ENCODE measurements around the gene MMEL1.
"Not testable (repeated sequence)": the region's sequence is repeated elsewhere in the genome, so short reads cannot be mapped to it uniquely, and the experiment has no call there.

MMEL1 gene, protein sequence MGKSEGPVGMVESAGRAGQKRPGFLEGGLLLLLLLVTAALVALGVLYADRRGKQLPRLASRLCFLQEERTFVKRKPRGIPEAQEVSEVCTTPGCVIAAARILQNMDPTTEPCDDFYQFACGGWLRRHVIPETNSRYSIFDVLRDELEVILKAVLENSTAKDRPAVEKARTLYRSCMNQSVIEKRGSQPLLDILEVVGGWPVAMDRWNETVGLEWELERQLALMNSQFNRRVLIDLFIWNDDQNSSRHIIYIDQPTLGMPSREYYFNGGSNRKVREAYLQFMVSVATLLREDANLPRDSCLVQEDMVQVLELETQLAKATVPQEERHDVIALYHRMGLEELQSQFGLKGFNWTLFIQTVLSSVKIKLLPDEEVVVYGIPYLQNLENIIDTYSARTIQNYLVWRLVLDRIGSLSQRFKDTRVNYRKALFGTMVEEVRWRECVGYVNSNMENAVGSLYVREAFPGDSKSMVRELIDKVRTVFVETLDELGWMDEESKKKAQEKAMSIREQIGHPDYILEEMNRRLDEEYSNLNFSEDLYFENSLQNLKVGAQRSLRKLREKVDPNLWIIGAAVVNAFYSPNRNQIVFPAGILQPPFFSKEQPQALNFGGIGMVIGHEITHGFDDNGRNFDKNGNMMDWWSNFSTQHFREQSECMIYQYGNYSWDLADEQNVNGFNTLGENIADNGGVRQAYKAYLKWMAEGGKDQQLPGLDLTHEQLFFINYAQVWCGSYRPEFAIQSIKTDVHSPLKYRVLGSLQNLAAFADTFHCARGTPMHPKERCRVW

DNA sequence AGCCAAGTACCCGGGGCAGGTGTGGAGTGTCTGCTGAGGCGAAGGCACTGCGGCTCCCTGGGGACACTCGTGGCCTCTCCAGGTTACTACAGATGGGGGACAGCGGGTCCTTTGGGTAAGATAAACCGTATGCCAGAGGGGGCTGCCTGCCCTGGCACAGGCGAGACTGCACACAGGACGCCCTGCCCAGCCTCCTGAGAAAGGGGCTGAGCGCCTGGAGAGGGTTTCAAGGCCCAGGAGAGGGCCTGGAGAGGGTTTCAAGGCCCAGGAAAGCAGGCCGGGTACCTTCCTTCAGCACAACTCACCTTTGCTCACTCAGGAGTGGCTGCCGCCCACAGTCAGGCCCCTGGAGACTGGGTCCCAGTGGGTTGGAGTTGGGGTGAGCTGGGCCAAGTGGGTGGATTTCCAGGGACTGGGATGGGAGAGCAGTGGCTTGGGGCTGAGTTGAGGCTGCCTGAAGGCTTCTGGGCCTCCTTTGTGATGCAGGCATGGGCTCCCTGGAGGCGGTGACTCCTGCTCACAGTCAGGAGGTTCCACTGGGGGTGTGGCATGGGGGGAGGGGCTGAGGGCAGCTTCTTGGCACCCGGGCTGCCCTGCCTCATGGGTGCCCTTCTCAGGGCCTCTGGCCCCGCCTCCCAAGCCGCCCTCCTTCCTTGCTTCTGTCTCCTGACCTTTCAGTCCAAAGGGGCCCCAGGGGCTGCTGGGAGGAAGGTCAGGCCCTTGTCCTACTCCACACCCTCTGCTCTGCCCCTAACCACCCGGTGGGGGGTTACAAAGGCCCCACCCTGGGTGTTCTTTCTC, at the start of gene MMEL1:
TSS of gene MMEL1 (minus strand) at position 456 of the 801 bp plus-strand sequence. CDS start 3,532 bp downstream, outside the sequence.
- no peak for DNase-seq

- DNase-seq: not testable (repeated sequence)
Measured at GRCh38 chr1:2676726-2677125, 43.9 kb upstream of the MMEL1 start.

DNA sequence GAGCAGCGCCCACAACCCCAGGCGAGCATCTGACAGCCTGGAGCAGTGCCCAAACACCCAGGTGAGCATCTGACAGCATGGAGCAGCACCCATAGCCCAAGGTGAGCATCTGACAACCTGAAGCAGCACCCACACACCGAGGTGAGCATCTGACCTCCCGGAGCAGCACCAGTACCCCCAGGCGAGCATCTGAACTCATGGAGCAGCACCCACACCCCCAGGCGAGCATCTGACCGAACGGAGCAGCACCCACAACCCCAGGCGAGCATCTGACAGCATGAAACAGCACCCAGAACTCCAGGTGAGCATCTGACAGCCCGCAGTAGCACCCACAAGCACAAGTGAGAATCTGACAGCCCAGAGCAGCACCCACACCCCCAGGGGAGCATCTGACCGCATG, 38.8 kb upstream of the MMEL1 start:
- DNase-seq: not testable (repeated sequence)

DNA sequence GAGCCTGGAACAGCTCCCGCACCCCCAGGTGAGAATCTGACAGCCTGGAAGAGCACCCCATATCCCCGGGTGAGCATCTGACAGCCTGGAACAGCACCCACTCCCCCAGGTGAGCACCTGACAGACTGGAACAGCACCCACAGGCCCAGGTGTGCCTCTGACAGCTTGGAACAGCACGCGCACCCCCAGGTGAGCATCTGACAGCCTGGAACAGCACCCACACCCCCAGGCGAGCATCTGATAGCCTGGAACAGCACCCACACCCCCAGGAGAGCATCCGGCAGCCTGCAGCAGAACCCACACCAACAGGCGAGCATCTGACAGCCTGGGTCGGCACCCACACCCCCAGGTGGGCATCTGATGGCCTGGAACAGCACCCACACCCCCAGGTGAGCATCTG, 27.0 kb upstream of the MMEL1 start:
- not testable (repeated sequence) for DNase-seq

DNA sequence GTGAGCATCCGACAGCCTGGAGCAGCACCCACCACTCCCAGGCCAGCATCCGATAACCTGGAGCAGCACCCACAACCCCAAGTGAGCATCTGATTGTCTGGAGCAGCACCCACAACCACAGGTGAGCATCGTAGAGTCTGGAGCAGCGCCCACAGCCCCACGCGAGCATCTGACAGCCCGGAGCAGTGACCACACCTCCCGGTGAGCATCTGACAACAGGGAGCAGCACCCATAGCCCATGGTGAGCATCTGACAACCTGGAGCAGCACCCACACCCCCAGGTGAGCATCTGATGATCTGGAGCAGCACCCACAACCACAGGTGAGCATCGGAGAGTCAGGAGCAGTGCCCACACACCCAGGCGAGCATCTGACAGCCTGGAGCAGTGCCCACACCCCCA, 25.1 kb upstream of the MMEL1 start:
- not testable (repeated sequence) for DNase-seq

GRCh38 chr1:2657124-2657523, 24.3 kb upstream of the MMEL1 start:
- DNase-seq: not testable (repeated sequence)

GRCh38 chr1:2655598-2656434, 23.0 kb upstream of the MMEL1 start:
- DNase-seq: not testable (repeated sequence)

GRCh38 chr1:2654443-2654948, 21.7 kb upstream of the MMEL1 start:
- DNase-seq: not testable (repeated sequence)

DNA sequence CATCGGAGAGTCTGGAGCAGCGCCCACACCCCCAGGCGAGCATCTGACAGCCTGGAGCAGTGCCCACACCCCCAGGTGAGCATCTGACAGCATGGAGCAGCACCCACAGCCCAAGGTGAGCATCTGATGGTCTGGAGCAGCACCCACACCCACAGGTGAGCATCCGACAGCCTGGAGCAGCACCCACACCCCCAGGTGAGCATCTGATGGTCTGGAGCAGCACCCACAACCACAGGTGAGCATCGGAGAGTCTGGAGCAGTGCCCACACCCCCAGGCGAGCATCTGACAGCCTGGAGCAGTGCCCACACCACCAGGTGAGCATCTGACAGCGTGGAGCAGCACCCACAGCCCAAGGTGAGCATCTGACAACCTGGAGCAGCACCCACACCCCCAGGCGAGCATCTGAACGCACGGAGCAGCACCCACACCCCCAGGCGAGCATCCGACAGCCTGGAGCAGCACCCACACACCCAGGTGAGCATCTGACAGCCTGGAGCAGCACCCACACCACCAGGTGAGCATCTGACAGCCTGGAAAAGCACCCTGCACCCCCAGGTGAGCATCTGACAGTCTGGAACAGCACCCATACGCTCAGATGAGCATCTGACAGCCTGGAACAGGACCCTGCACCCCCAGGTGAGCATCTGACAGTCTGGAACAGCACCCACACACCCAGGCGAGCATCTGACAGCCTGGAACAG, 21.1 kb upstream of the MMEL1 start:
- DNase-seq: not testable (repeated sequence)

DNA sequence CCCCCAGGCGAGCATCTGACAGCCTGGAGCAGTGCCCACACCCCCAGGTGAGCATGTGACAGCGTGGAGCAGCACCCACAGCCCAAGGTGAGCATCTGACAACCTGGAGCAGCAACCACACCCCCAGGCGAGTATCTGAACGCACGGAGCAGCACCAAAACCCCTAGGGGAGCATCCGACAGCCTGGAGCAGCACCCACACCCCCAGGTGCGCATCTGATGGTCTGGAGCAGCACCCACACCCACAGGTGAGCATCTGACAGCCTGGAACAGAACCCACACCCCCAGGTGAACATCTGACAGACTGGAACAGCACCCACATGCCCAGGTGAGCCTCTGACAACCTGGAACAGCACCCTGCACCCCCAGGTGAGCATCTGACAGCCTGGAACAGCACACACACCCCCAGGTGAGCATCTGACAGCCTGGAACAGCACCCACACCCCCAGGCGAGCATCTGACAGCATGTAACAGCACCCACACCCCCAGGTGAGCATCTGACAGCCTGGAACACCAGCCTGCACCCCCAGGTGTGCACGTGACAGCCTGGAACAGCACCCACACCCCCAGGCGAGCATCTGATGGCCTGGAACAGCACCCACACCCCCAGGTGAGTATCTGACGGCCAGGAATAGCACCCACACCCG, 20.2 kb upstream of the MMEL1 start:
- not testable (repeated sequence) for DNase-seq

DNA sequence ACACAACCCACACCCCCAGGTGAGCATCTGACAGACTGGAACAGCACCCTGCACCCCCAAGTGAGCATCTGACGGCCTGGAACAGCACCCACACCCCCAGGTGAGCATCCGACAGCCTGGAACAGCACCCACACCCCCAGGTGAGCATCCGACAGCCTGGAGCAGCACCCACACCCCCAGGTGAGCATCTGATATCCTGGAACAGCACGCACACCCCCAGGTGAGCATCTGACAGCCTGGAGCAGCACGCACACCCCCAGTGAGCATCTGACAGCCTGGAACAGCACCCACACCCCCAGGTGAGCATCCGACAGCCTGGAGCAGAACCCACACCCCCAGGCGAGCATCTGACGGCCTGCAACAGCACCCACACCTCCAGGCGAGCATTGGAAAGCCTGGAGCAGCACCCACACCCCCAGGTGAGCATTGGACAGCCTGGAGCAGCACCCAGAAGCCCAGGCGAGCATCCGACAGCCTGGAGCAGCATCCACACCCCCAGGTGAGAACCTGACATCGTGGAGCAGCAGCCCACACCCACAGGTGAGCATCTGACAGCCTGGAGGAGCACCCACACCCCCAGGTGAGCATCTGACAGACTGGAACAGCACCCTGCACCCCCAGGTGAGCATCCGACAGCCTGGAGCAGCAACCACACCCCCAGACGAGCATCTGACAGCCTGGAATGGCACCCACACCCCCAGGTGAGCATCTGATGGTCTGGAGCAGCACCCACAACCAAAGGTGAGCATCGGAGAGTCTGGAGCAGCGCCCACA, 19.5 kb upstream of the MMEL1 start:
- DNase-seq: not testable (repeated sequence)

GRCh38 chr1:2650967-2651645, 18.3 kb upstream of the MMEL1 start:
- DNase-seq: no peak

DNA sequence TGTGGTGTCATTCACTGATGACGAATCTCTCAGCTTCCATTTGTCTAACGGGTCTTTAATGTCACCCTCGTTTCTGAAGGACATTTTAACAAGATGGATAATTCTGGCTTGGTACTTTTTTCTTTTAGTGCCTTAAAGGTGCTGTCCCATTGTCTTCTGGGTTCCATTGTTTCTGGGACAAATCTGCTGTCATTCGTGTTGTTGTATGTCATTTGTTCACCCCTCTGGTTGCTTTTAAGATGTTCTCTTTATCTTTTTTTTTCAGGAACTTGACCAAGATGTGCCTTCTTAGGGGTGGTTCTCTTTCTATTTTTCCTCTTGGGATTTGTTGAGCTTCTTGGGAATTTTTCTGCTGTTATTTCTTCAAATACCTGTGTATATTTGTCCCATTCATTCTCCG, 14.0 kb upstream of the MMEL1 start:
- DNase-seq: no peak

- DNase-seq: no peak
Measured at GRCh38 chr1:2645776-2646175, 13.0 kb upstream of the MMEL1 start.

- DNase-seq: no peak
Measured at GRCh38 chr1:2645143-2645542, 12.3 kb upstream of the MMEL1 start.

GRCh38 chr1:2644591-2645101, 11.8 kb upstream of the MMEL1 start:
- DNase-seq: no peak

- no peak for DNase-seq
Measured at GRCh38 chr1:2644171-2644570, 11.4 kb upstream of the MMEL1 start.

GRCh38 chr1:2643414-2644077, 10.7 kb upstream of the MMEL1 start:
- no peak for DNase-seq
